GM12878 (cell line): ENCODE data around the gene PPP2R5C.

Source experiments
- EGR1 ChIP-seq, 2 experiments: IDR thresholded peaks; 1 replicate in 1 of 2; 2 replicates in 1 of 2; pipeline ENCODE4 v1.6.1; 2011 to 2012; ENCODE audit warnings: low read depth in 2 of 2, low read length in 2 of 2, borderline replicate concordance in 1 of 2, mild to moderate bottlenecking in 1 of 2, moderate library complexity in 1 of 2
- FOXM1 ChIP-seq: IDR thresholded peaks from 2 replicates; pipeline ENCODE4 v1.6.1; 2012; ENCODE audit warnings: low read depth, mild to moderate bottlenecking, inconsistent platforms, low read length, moderate library complexity
- NFYB ChIP-seq: IDR thresholded peaks from 2 replicates; pipeline ENCODE4 v1.6.1; 2011; ENCODE audit warnings: low read depth, mild to moderate bottlenecking, low read length, improper control_type of control experiment, moderate library complexity; ENCODE audit not compliant: insufficient read depth
- SIX5 ChIP-seq: IDR thresholded peaks from 2 replicates; pipeline ENCODE4 v1.6.1; 2011; ENCODE audit warnings: mild to moderate bottlenecking, low read depth, low read length, moderate library complexity; ENCODE audit not compliant: severe bottlenecking
- TF ChIP-seq, protein P1 (sequence below), 3 experiments: IDR thresholded peaks in 2 of 3; conservative IDR thresholded peaks in 1 of 3; 2 replicates each; pipeline ENCODE4 v1.5.1; 2011; ENCODE audit warnings: low read depth in 3 of 3, low read length in 3 of 3, mild to moderate bottlenecking in 3 of 3, control low read depth in 2 of 3, moderate library complexity in 2 of 3, inconsistent platforms in 1 of 3, mixed read lengths in 1 of 3; ENCODE audit not compliant: control insufficient read depth in 2 of 3, insufficient read depth in 1 of 3; ENCODE audit errors: extremely low read depth in 1 of 3
- TF ChIP-seq, protein P2 (sequence below): IDR thresholded peaks from 2 replicates; pipeline ENCODE4 v1.6.1; 2012; ENCODE audit warnings: low read depth, low read length, improper control_type of control experiment
- TF ChIP-seq, protein P3 (sequence below): IDR thresholded peaks from 2 replicates; pipeline ENCODE4 v1.6.1; 2011; ENCODE audit warnings: low read depth, mild to moderate bottlenecking, low read length, moderate library complexity, borderline replicate concordance; ENCODE audit errors: extremely low read depth

DNA sequence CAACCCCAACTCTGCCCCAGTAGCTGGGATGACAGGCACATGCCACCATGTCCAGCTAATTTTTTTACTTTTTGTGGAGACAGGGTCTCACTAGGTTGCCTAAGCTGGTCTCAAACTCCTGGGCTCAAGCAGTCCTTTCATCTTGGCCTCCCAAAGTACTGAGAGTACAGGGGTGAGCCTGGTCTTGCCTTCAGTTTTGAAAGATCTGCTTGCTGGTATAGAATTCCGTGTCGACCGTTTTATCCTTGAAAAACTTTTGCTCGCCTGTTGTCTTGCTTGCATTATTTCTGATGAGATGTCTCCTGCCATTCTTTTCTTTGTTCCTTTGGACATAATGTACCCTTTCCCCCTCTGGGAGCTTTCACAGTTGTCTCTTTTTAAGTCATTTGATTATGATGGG lies 110.8 kb downstream of the PPP2R5C start:
- TF ChIP-seq, protein P1, sequence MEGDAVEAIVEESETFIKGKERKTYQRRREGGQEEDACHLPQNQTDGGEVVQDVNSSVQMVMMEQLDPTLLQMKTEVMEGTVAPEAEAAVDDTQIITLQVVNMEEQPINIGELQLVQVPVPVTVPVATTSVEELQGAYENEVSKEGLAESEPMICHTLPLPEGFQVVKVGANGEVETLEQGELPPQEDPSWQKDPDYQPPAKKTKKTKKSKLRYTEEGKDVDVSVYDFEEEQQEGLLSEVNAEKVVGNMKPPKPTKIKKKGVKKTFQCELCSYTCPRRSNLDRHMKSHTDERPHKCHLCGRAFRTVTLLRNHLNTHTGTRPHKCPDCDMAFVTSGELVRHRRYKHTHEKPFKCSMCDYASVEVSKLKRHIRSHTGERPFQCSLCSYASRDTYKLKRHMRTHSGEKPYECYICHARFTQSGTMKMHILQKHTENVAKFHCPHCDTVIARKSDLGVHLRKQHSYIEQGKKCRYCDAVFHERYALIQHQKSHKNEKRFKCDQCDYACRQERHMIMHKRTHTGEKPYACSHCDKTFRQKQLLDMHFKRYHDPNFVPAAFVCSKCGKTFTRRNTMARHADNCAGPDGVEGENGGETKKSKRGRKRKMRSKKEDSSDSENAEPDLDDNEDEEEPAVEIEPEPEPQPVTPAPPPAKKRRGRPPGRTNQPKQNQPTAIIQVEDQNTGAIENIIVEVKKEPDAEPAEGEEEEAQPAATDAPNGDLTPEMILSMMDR (IDR thresholded peaks at IDR 0.05 in 2 of 3, conservative IDR thresholded peaks at IDR 0.05 in 1 of 3; ENCODE audit: control insufficient read depth in 2 of 3, extremely low read depth in 1 of 3, insufficient read depth in 1 of 3, low read depth in 3 of 3, low read length in 3 of 3), result no peak
- TF ChIP-seq NFYB (no peak), SIX5 (no peak), EGR1 (IDR thresholded peaks at IDR 0.05; ENCODE audit: borderline replicate concordance in 1 of 2, low read depth in 2 of 2, low read length in 2 of 2) (no peak), FOXM1 (no peak)
- TF ChIP-seq, protein P2, sequence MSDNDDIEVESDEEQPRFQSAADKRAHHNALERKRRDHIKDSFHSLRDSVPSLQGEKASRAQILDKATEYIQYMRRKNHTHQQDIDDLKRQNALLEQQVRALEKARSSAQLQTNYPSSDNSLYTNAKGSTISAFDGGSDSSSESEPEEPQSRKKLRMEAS, result no peak
- TF ChIP-seq, protein P3, sequence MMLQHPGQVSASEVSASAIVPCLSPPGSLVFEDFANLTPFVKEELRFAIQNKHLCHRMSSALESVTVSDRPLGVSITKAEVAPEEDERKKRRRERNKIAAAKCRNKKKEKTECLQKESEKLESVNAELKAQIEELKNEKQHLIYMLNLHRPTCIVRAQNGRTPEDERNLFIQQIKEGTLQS, result no peak
